Immature natural killer cell (primary cell): ENCODE data around the gene TEX26. TPM values are rescaled to one million over a fixed set of nuclear protein-coding genes. Genes with fewer than 3 reads are reported as not detected.

Source experiments
- DNase-seq, 3 donors: peaks; one replicate each; pipeline ENCODE4 v3.0.0; 2022; ENCODE audit warnings: mixed read lengths in 1 of 3
- H3K27ac Mint-ChIP-seq, 6 donors: one replicate each; pipeline ENCODE4 v1.8.0; 2020; ENCODE audit warnings: mixed read lengths in 6 of 6, mild to moderate bottlenecking in 5 of 6, inconsistent platforms in 4 of 6, moderate library complexity in 3 of 6
- H3K27me3 Mint-ChIP-seq, 3 donors: one replicate each; pipeline ENCODE4 v1.8.0; 2020 to 2021; ENCODE audit warnings: low read depth in 3 of 3, mild to moderate bottlenecking in 3 of 3, mixed read lengths in 3 of 3, moderate library complexity in 3 of 3, inconsistent platforms in 1 of 3
- H3K36me3 Mint-ChIP-seq, 3 donors: one replicate each; pipeline ENCODE4 v1.8.0; 2020; ENCODE audit warnings: mixed read lengths in 3 of 3, inconsistent platforms in 2 of 3, mild to moderate bottlenecking in 2 of 3
- H3K4me1 Mint-ChIP-seq, 2 donors: one replicate each; pipeline ENCODE4 v1.8.0; 2020; ENCODE audit warnings: inconsistent platforms in 2 of 2, mild to moderate bottlenecking in 2 of 2, mixed read lengths in 2 of 2, moderate library complexity in 1 of 2
- H3K4me3 Mint-ChIP-seq, 5 donors: one replicate each; pipeline ENCODE4 v1.8.0; 2020; ENCODE audit warnings: mild to moderate bottlenecking in 5 of 5, mixed read lengths in 5 of 5, inconsistent platforms in 3 of 5, moderate library complexity in 3 of 5
- H3K9me3 Mint-ChIP-seq, 6 donors: one replicate each; pipeline ENCODE4 v1.8.0; 2020; ENCODE audit warnings: mild to moderate bottlenecking in 6 of 6, mixed read lengths in 6 of 6, inconsistent platforms in 4 of 6, moderate library complexity in 3 of 6
- polyA plus RNA-seq, 3 donors: library from polyadenylated mRNA; unstranded; fragments of 300-500 nt; fragmentation: Illumina TruSeq; gene quantifications; one replicate each; pipeline ENCODE4 v1.2.3, GENCODE V29; 2021

The TEX26 gene
- polyA plus RNA-seq, 3 donors from 2014 or later: not detected

GRCh38 chr13:31016342-31017325 is 84.2 kb downstream of the TEX26 start:
- Mint-ChIP-seq H3K27me3 (peaks cover 6 to 14% (median 9%) of the 10 kb centered on the region in 3 donors), H3K4me1 (no peaks in the 10 kb centered on the region), H3K4me3 (no peak overlapping the region), H3K9me3 (no peaks in the 10 kb centered on the region), H3K27ac (no peak overlapping the region), H3K36me3 (no peaks in the 10 kb centered on the region)
- no peak for DNase-seq

GRCh38 chr13:31018511-31018910 is 86.1 kb downstream of the TEX26 start:
- Mint-ChIP-seq H3K9me3 (no peaks in the 10 kb centered on the region), H3K4me3 (no peak overlapping the region), H3K36me3 (no peaks in the 10 kb centered on the region), H3K27ac (no peak overlapping the region), H3K4me1 (no peaks in the 10 kb centered on the region), H3K27me3 (peaks cover 5 to 14% (median 6%) of the 10 kb centered on the region in 3 donors)
- no peak for DNase-seq

GRCh38 chr13:31020996-31021395 is 88.5 kb downstream of the TEX26 start:
- Mint-ChIP-seq H3K4me1 (no peaks in the 10 kb centered on the region), H3K27ac (no peak overlapping the region), H3K9me3 (no peaks in the 10 kb centered on the region), H3K27me3 (peaks cover 5 to 11% (median 6%) of the 10 kb centered on the region in 3 donors), H3K4me3 (no peak overlapping the region), H3K36me3 (no peaks in the 10 kb centered on the region)
- DNase-seq: no peak

- no peak overlapping the region for H3K27ac Mint-ChIP-seq
- no peak overlapping the region for H3K4me3 Mint-ChIP-seq
- no peaks in the 10 kb centered on the region for H3K9me3 Mint-ChIP-seq
- peaks cover 3 to 11% (median 6%) of the 10 kb centered on the region in 3 donors for H3K27me3 Mint-ChIP-seq
- DNase-seq: no peak
- no peaks in the 10 kb centered on the region for H3K4me1 Mint-ChIP-seq
- H3K36me3 Mint-ChIP-seq: no peaks in the 10 kb centered on the region
Measured at GRCh38 chr13:31022288-31022895, 89.9 kb downstream of the TEX26 start.

DNA sequence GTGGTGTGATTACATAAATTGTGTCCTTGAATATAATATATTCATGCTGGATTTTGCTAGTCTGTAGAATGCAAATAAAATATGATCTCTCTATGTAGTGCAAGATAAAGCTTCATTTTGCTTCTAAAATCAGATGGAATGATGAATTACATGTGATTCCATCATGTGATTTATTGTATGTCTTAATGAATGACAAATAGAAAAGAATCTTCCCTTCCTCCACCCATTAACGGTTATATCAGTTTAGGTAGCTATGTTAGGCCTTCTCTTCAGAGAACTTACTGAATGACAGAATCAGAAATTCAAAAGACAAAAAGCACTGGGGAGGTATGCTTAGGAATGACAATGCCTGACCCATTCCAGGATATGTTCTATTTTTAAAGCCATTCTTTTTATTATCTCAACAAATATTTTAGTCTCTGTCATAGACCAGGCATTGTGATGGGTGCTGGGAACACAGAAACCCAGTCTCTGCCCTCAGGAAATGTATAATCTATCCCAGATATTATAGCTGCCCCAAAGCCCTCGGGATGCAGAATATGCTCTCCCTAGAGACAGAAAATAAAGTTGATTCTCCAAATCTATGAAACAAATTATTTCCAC is 90.6 kb downstream of the TEX26 start:
- H3K9me3 Mint-ChIP-seq: no peaks in the 10 kb centered on the region
- H3K27ac Mint-ChIP-seq: no peak overlapping the region
- H3K36me3 Mint-ChIP-seq: no peaks in the 10 kb centered on the region
- H3K4me1 Mint-ChIP-seq: no peaks in the 10 kb centered on the region
- no peak for DNase-seq
- no peak overlapping the region for H3K4me3 Mint-ChIP-seq
- H3K27me3 Mint-ChIP-seq: peaks cover 3 to 10% (median 6%) of the 10 kb centered on the region in 3 donors

Other genes with a start within 250 kb of the TEX26 start
- gene ALOX5AP, start 197.1 kb upstream of the TEX26 start, polyA plus RNA-seq: 100 to 1,000 TPM; 449 to 804 (median 530) TPM
- gene MEDAG, start 26.4 kb upstream of the TEX26 start, polyA plus RNA-seq: not detected
- 10 to 100 TPM; 19.4 to 44.8 (median 20.3) TPM for gene HSPH1, start 229.2 kb downstream of the TEX26 start, polyA plus RNA-seq